AG10803 (cell line): ENCODE results near the gene OR51I1.

Source experiments
- DNase-seq: peaks from one replicate; pipeline ENCODE4 v3.0.0; 2010; ENCODE audit warnings: low read depth
- H3K4me3 ChIP-seq: 2 replicates; pipeline ENCODE4 v1.5.1; 2011; ENCODE audit warnings: mild to moderate bottlenecking, low read length, control low read depth
- CTCF ChIP-seq: conservative IDR thresholded peaks from 2 replicates; pipeline ENCODE4 v1.5.1; 2011; ENCODE audit warnings: mild to moderate bottlenecking, low read length, control low read depth, inconsistent platforms

OR51I1 gene

GRCh38 chr11:5423131-5423530 is 18.2 kb downstream of the OR51I1 start:
- DNase-seq = no peak
- no peak overlapping the region for H3K4me3 ChIP-seq
- TF ChIP-seq CTCF = no peak

GRCh38 chr11:5421811-5422210 is 19.5 kb downstream of the OR51I1 start, which contains the start of gene OR51Q1:
OR51Q1 (plus strand) TSS chr11:5422111; CDS start chr11:5422201, 90 bp downstream.
- DNase-seq = no peak
- H3K4me3 ChIP-seq = no peak within 1 kb of the TSS
- TF ChIP-seq CTCF = no peak

- TF ChIP-seq CTCF = no peak
- no peak overlapping the region for H3K4me3 ChIP-seq
- no peak for DNase-seq
Observed at GRCh38 chr11:5420993-5421392, 20.3 kb downstream of the OR51I1 start.

- no peak for TF ChIP-seq CTCF
- H3K4me3 ChIP-seq = no peak overlapping the region
- no peak for DNase-seq
Observed at GRCh38 chr11:5405173-5405572, 36.1 kb downstream of the OR51I1 start.

GRCh38 chr11:5398936-5399335 is 42.4 kb downstream of the OR51I1 start:
- DNase-seq = peak; percentile 6
- no peak for TF ChIP-seq CTCF
- H3K4me3 ChIP-seq = no peak overlapping the region

- DNase-seq = no peak
- no peak overlapping the region for H3K4me3 ChIP-seq
- no peak for TF ChIP-seq CTCF
Observed at GRCh38 chr11:5394091-5394490, 47.2 kb downstream of the OR51I1 start.
